ENCODE data around the gene DHX40. TPM values are rescaled to one million over a fixed set of nuclear protein-coding genes. Genes with fewer than 3 reads are reported as not detected.

DHX40 gene
- polyA plus RNA-seq, 2 of the 4 experiments (the other 2 are of a cell fraction), result 55.8 to 109 TPM

GRCh38 chr17:59550703-59551102 is 14.7 kb upstream of the DHX40 start:
- Histone ChIP-seq H3K4me2 (no peak overlapping the region), H3K4me1 (no peaks in the 10 kb centered on the region), H3K27ac (no peak overlapping the region), H3K9me3 (no peaks in the 10 kb centered on the region), H3K4me3 (no peak overlapping the region)
- ChIA-PET CTCF (no interaction called here), POLR2A (no interaction called here)
- TF ChIP-seq SREBF2 (IDR thresholded peaks at IDR 0.05), result no peak
- no peak for TF ChIP-seq HDAC2 (IDR thresholded peaks at IDR 0.05)
- TF ChIP-seq POLR2AphosphoS2 (conservative IDR thresholded peaks at IDR 0.05; ENCODE audit: low read length), result no peak
- no peak for TF ChIP-seq NPAS2 (CRISPR knock-in tag; IDR thresholded peaks at IDR 0.05; ENCODE audit: borderline replicate concordance)
- TF ChIP-seq ZSCAN20 (CRISPR knock-in tag; IDR thresholded peaks at IDR 0.05), result no peak
- TF ChIP-seq HMGXB4 (CRISPR knock-in tag; IDR thresholded peaks at IDR 0.05; ENCODE audit: borderline replicate concordance), result no peak
- DNase-seq (ENCODE audit: low read depth in 1 of 2, low spot score in 1 of 2) (no peak), FAIRE-seq (no peak), ATAC-seq (no peak)
- 96% methylated on average over 3 of the region's 4 CpGs for WGBS (ENCODE audit: missing lambda C conversion rate)

GRCh38 chr17:59558039-59558438 is 7.4 kb upstream of the DHX40 start:
- CTCF ChIA-PET, result interaction anchor here (0.6 to 4.3 kb wide), 10 partner anchors 34 to 340 kb away, joined by 3 to 30 read pairs (median 4); no protein-coding TSS in a partner anchor
- POLR2A ChIA-PET, result no interaction called here
- Histone ChIP-seq H3K4me3 (no peak overlapping the region), H3K9me3 (no peaks in the 10 kb centered on the region), H3K27ac (no peak overlapping the region), H3K4me1 (no peaks in the 10 kb centered on the region), H3K4me2 (no peak overlapping the region)
- DNase-seq (ENCODE audit: low read depth in 1 of 2, low spot score in 1 of 2), result no peak
- no peak for ATAC-seq
- WGBS (ENCODE audit: missing lambda C conversion rate), result 66% methylated on average over 7 of the region's 7 CpGs
- TF ChIP-seq CHD4 (IDR thresholded peaks at IDR 0.05; ENCODE audit: borderline replicate concordance), result no peak
- TF ChIP-seq, protein P1, sequence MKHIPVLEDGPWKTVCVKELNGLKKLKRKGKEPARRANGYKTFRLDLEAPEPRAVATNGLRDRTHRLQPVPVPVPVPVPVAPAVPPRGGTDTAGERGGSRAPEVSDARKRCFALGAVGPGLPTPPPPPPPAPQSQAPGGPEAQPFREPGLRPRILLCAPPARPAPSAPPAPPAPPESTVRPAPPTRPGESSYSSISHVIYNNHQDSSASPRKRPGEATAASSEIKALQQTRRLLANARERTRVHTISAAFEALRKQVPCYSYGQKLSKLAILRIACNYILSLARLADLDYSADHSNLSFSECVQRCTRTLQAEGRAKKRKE (CRISPR knock-in tag; IDR thresholded peaks at IDR 0.05; ENCODE audit: low read depth), result no peak
- TF ChIP-seq, protein P2, sequence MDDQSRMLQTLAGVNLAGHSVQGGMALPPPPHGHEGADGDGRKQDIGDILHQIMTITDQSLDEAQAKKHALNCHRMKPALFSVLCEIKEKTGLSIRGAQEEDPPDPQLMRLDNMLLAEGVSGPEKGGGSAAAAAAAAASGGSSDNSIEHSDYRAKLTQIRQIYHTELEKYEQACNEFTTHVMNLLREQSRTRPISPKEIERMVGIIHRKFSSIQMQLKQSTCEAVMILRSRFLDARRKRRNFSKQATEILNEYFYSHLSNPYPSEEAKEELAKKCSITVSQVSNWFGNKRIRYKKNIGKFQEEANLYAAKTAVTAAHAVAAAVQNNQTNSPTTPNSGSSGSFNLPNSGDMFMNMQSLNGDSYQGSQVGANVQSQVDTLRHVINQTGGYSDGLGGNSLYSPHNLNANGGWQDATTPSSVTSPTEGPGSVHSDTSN (IDR thresholded peaks at IDR 0.05), result no peak
- TF ChIP-seq HOXB13 (CRISPR knock-in tag; IDR thresholded peaks at IDR 0.05; ENCODE audit: low read depth), result no peak
- TF ChIP-seq MAZ (IDR thresholded peaks at IDR 0.05; ENCODE audit: borderline replicate concordance, low read depth, low read length), result no peak
- no peak for TF ChIP-seq CBX2 (IDR thresholded peaks at IDR 0.05; ENCODE audit: borderline replicate concordance, low read depth)
- TF ChIP-seq, protein P3, sequence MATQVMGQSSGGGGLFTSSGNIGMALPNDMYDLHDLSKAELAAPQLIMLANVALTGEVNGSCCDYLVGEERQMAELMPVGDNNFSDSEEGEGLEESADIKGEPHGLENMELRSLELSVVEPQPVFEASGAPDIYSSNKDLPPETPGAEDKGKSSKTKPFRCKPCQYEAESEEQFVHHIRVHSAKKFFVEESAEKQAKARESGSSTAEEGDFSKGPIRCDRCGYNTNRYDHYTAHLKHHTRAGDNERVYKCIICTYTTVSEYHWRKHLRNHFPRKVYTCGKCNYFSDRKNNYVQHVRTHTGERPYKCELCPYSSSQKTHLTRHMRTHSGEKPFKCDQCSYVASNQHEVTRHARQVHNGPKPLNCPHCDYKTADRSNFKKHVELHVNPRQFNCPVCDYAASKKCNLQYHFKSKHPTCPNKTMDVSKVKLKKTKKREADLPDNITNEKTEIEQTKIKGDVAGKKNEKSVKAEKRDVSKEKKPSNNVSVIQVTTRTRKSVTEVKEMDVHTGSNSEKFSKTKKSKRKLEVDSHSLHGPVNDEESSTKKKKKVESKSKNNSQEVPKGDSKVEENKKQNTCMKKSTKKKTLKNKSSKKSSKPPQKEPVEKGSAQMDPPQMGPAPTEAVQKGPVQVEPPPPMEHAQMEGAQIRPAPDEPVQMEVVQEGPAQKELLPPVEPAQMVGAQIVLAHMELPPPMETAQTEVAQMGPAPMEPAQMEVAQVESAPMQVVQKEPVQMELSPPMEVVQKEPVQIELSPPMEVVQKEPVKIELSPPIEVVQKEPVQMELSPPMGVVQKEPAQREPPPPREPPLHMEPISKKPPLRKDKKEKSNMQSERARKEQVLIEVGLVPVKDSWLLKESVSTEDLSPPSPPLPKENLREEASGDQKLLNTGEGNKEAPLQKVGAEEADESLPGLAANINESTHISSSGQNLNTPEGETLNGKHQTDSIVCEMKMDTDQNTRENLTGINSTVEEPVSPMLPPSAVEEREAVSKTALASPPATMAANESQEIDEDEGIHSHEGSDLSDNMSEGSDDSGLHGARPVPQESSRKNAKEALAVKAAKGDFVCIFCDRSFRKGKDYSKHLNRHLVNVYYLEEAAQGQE (IDR thresholded peaks at IDR 0.05), result no peak
- no peak for TF ChIP-seq SMC3 (IDR thresholded peaks at IDR 0.05)
- no peak for TF ChIP-seq FOXS1 (CRISPR knock-in tag; IDR thresholded peaks at IDR 0.05)
- TF ChIP-seq TP53 (CRISPR knock-in tag; IDR thresholded peaks at IDR 0.05), result no peak
- TF ChIP-seq ZSCAN20 (CRISPR knock-in tag; IDR thresholded peaks at IDR 0.05), result no peak
- no peak for TF ChIP-seq MAFK (IDR thresholded peaks at IDR 0.05; ENCODE audit: partially characterized antibody)
- no peak for TF ChIP-seq HMGXB4 (CRISPR knock-in tag; IDR thresholded peaks at IDR 0.05; ENCODE audit: borderline replicate concordance)
- TF ChIP-seq HOXB5 (CRISPR knock-in tag; IDR thresholded peaks at IDR 0.05), result no peak
- TF ChIP-seq, protein P4, sequence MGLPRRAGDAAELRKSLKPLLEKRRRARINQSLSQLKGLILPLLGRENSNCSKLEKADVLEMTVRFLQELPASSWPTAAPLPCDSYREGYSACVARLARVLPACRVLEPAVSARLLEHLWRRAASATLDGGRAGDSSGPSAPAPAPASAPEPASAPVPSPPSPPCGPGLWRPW (IDR thresholded peaks at IDR 0.05), result no peak
- TF ChIP-seq ZC3H11A (IDR thresholded peaks at IDR 0.05), result no peak
- no peak for FAIRE-seq

All from A549 (cell line).